Measurements from ENCODE around the gene TRIM8.

GRCh38 chr10:102624751-102625645 is 19.3 kb upstream of the TRIM8 start:
- TF ChIP-seq CTCF (IDR thresholded peaks at IDR 0.05; ENCODE audit: low read depth, low read length, poor library complexity, severe bottlenecking), result no peak
- TF ChIP-seq EZH2phosphoT487 (IDR thresholded peaks at IDR 0.05; ENCODE audit: borderline replicate concordance, low read length), result no peak
